Measurements from ENCODE around the gene ACTN1.

ACTN1 gene

DNA sequence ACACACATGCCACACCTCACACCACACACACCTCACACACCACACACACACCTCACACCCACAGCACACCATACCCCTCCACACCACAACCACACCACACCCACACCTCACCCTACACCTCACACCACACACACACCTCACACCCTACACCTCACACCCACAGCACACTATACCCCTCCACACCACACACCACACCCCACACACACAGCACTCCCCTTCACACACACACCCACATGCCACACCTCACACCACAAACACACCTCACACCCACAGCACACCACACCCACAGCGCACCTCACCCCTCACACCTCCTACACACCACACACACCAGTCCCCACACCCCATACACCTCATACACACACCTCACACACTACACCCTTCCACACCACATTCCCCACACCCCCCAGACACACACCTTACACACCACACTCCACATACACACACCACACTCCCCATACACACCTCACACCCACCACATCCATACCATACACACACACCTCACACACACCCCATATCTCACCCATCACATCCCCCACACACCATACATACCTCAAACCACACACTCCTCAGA lies 80.0 kb downstream of the ACTN1 start:
- Histone ChIP-seq H3K27me3 (ENCODE audit: low read depth, low read length) (no peaks in the 10 kb centered on the region), H3K79me2 (ENCODE audit: low read length) (no peaks in the 10 kb centered on the region), H3K9me3 (ENCODE audit: insufficient read depth, low read length) (no peaks in the 10 kb centered on the region), H3K9ac (ENCODE audit: low read length) (no peak overlapping the region), H3K4me3 (ENCODE audit: low read length) (no peak overlapping the region), H3K4me2 (ENCODE audit: low read length) (no peak overlapping the region), H4K20me1 (ENCODE audit: insufficient read depth, low read length) (no peaks in the 10 kb centered on the region), H3K36me3 (replicated peaks; ENCODE audit: low read depth, low read length) (no peaks in the 10 kb centered on the region), H3K4me1 (ENCODE audit: low read length) (no peaks in the 10 kb centered on the region), H3K27ac (ENCODE audit: low read length) (no peak overlapping the region), H2AFZ (ENCODE audit: low read depth, low read length) (no peak overlapping the region)
- TF ChIP-seq, protein P1, sequence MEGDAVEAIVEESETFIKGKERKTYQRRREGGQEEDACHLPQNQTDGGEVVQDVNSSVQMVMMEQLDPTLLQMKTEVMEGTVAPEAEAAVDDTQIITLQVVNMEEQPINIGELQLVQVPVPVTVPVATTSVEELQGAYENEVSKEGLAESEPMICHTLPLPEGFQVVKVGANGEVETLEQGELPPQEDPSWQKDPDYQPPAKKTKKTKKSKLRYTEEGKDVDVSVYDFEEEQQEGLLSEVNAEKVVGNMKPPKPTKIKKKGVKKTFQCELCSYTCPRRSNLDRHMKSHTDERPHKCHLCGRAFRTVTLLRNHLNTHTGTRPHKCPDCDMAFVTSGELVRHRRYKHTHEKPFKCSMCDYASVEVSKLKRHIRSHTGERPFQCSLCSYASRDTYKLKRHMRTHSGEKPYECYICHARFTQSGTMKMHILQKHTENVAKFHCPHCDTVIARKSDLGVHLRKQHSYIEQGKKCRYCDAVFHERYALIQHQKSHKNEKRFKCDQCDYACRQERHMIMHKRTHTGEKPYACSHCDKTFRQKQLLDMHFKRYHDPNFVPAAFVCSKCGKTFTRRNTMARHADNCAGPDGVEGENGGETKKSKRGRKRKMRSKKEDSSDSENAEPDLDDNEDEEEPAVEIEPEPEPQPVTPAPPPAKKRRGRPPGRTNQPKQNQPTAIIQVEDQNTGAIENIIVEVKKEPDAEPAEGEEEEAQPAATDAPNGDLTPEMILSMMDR (IDR thresholded peaks at IDR 0.05; ENCODE audit: low read depth, low read length) = no peak
- no peak for TF ChIP-seq EZH2phosphoT487 (IDR thresholded peaks at IDR 0.05; ENCODE audit: low read depth)

DNA sequence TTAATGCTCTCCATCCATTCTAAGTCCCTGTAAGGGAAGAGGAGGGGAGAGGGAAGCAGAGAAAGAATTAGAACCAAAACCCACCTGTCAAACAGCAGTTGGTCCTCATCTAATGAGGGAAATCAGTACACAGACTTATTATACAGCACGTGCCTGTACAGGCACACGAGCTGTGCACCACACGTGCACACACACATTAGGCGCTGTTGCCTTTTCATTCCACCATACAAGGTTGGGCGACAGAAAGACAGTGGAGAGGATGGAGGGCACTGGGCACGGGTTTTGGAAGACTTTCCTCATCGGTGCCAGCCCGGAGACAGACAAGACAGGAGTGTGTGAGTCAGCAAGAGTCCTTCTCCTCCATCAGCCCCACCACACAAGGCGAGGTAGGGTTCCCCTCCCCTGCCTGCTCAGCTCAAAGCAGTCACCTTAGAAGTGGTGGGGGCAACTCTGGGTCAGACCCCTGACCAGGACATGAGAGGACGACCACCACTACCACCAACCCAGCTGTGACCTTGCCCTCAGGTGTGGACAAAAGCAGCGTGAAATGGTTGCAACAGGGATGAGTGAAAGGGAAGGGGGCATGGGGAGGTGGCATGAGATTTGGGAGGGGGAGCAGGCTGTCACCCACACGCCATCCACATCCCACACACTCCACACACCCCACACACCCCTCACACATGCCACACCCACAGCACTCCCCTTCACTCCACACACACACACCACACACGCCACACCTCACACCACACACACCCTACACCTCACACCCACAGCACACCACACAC lies 80.7 kb downstream of the ACTN1 start:
- no peaks in the 10 kb centered on the region for H4K20me1 ChIP-seq (ENCODE audit: insufficient read depth, low read length)
- no peak overlapping the region for H3K4me2 ChIP-seq (ENCODE audit: low read length)
- no peak overlapping the region for H3K27ac ChIP-seq (ENCODE audit: low read length)
- no peak overlapping the region for H3K4me3 ChIP-seq (ENCODE audit: low read length)
- no peak overlapping the region for H3K9ac ChIP-seq (ENCODE audit: low read length)
- no peaks in the 10 kb centered on the region for H3K27me3 ChIP-seq (ENCODE audit: low read depth, low read length)
- no peaks in the 10 kb centered on the region for H3K36me3 ChIP-seq (replicated peaks; ENCODE audit: low read depth, low read length)
- no peak for TF ChIP-seq EZH2phosphoT487 (IDR thresholded peaks at IDR 0.05; ENCODE audit: low read depth)
- TF ChIP-seq, protein P1 (IDR thresholded peaks at IDR 0.05; ENCODE audit: low read depth, low read length) = no peak
- no peaks in the 10 kb centered on the region for H3K4me1 ChIP-seq (ENCODE audit: low read length)
- H2AFZ ChIP-seq (ENCODE audit: low read depth, low read length) = no peak overlapping the region
- H3K9me3 ChIP-seq (ENCODE audit: insufficient read depth, low read length) = no peaks in the 10 kb centered on the region
- no peaks in the 10 kb centered on the region for H3K79me2 ChIP-seq (ENCODE audit: low read length)

GRCh38 chr14:68897559-68898155 lies 81.4 kb downstream of the ACTN1 start:
- Histone ChIP-seq H3K36me3 (replicated peaks; ENCODE audit: low read depth, low read length) (no peaks in the 10 kb centered on the region), H3K4me2 (ENCODE audit: low read length) (no peak overlapping the region), H3K4me3 (ENCODE audit: low read length) (no peak overlapping the region), H3K27ac (ENCODE audit: low read length) (no peak overlapping the region), H4K20me1 (ENCODE audit: insufficient read depth, low read length) (no peaks in the 10 kb centered on the region), H2AFZ (ENCODE audit: low read depth, low read length) (no peak overlapping the region), H3K9ac (ENCODE audit: low read length) (no peak overlapping the region), H3K27me3 (ENCODE audit: low read depth, low read length) (no peaks in the 10 kb centered on the region), H3K9me3 (ENCODE audit: insufficient read depth, low read length) (no peaks in the 10 kb centered on the region), H3K4me1 (ENCODE audit: low read length) (no peaks in the 10 kb centered on the region), H3K79me2 (ENCODE audit: low read length) (no peaks in the 10 kb centered on the region)
- TF ChIP-seq, protein P1 (IDR thresholded peaks at IDR 0.05; ENCODE audit: low read depth, low read length) = no peak
- TF ChIP-seq EZH2phosphoT487 (IDR thresholded peaks at IDR 0.05; ENCODE audit: low read depth) = no peak

GRCh38 chr14:68896132-68896531 lies 83.0 kb downstream of the ACTN1 start:
- H3K27me3 ChIP-seq (ENCODE audit: low read depth, low read length) = no peaks in the 10 kb centered on the region
- no peaks in the 10 kb centered on the region for H3K36me3 ChIP-seq (replicated peaks; ENCODE audit: low read depth, low read length)
- no peak overlapping the region for H3K4me3 ChIP-seq (ENCODE audit: low read length)
- TF ChIP-seq, protein P1 (IDR thresholded peaks at IDR 0.05; ENCODE audit: low read depth, low read length) = peak; percentile 48
- TF ChIP-seq EZH2phosphoT487 (IDR thresholded peaks at IDR 0.05; ENCODE audit: low read depth) = no peak
- H3K4me1 ChIP-seq (ENCODE audit: low read length) = no peaks in the 10 kb centered on the region
- no peak overlapping the region for H2AFZ ChIP-seq (ENCODE audit: low read depth, low read length)
- H3K79me2 ChIP-seq (ENCODE audit: low read length) = no peaks in the 10 kb centered on the region
- H3K4me2 ChIP-seq (ENCODE audit: low read length) = no peak overlapping the region
- no peak overlapping the region for H3K9ac ChIP-seq (ENCODE audit: low read length)
- no peaks in the 10 kb centered on the region for H3K9me3 ChIP-seq (ENCODE audit: insufficient read depth, low read length)
- H3K27ac ChIP-seq (ENCODE audit: low read length) = no peak overlapping the region
- H4K20me1 ChIP-seq (ENCODE audit: insufficient read depth, low read length) = no peaks in the 10 kb centered on the region
